ENCODE measurements around the gene USP2. TPM values are rescaled to one million over a fixed set of nuclear protein-coding genes. Genes with fewer than 3 reads are reported as not detected.

Gene USP2
- total and polyA plus RNA-seq, 7 donors = 49.0 to 210 (median 76.4) TPM

DNA sequence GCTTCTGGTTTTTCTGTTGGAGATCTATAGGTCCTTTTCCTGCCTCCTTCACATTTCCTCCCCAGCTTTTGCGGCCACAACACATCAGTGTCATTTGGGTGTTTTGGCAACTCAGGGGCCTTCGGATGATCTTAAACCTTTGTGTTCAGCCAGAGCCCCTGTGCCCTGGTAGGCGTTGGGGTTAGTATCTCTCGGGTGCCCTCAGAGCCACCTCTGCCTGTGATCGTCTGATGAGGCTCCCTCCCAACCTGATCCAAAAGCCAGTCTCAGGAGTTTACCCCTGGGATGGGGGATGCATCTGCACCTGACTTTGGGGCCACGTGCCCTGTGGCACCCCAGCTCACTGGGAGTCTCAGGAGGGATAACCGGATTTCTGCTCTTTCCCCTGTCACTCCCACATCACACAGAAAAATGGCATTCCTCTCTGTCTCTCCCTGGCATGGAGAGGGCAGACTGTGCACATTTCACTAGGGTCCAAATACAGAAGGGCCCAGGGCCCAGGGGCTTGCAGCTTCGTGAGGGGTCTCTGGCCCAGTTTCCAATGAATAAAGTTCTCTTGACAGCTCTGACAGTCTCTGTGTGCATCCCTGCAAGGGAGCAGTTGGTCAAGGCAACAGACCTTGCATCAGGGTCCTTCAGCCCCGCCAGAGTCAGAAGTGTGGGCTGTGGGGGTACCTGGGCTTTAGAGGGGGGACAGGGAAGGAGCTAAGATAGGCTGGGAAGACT is 44.6 kb downstream of the USP2 start:
- no peaks in the 10 kb centered on the region for H3K9me3 ChIP-seq
- H3K4me3 ChIP-seq = no peak overlapping the region
- intact Hi-C loops (cut with DNase I) = loop anchor here (5.0 kb wide), 1 partner anchor 130 kb away; the partner anchor contains the start of gene CBL (in 2 of the 2)
- 86 to 89% (median 88%) methylated on average over 9 of the region's 9 CpGs for WGBS, 3 donors
- no peak for ATAC-seq
- H3K27me3 ChIP-seq (ENCODE audit: insufficient read depth in 3 of 3, low read length in 2 of 3) = peaks cover 0 to 4% (median 0%) of the 10 kb centered on the region in 3 donors
- no peak for DNase-seq
- TF ChIP-seq, protein P1, sequence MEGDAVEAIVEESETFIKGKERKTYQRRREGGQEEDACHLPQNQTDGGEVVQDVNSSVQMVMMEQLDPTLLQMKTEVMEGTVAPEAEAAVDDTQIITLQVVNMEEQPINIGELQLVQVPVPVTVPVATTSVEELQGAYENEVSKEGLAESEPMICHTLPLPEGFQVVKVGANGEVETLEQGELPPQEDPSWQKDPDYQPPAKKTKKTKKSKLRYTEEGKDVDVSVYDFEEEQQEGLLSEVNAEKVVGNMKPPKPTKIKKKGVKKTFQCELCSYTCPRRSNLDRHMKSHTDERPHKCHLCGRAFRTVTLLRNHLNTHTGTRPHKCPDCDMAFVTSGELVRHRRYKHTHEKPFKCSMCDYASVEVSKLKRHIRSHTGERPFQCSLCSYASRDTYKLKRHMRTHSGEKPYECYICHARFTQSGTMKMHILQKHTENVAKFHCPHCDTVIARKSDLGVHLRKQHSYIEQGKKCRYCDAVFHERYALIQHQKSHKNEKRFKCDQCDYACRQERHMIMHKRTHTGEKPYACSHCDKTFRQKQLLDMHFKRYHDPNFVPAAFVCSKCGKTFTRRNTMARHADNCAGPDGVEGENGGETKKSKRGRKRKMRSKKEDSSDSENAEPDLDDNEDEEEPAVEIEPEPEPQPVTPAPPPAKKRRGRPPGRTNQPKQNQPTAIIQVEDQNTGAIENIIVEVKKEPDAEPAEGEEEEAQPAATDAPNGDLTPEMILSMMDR (IDR thresholded peaks at IDR 0.05) = no peak
- peaks cover 0 to 11% of the 10 kb centered on the region in 2 donors for H3K36me3 ChIP-seq (ENCODE audit: insufficient read depth in 1 of 2, low read depth in 1 of 2)
- peaks cover 59% of the 10 kb centered on the region for H3K4me1 ChIP-seq
- peak overlapping the region; percentile 95 for H3K27ac ChIP-seq

DNA sequence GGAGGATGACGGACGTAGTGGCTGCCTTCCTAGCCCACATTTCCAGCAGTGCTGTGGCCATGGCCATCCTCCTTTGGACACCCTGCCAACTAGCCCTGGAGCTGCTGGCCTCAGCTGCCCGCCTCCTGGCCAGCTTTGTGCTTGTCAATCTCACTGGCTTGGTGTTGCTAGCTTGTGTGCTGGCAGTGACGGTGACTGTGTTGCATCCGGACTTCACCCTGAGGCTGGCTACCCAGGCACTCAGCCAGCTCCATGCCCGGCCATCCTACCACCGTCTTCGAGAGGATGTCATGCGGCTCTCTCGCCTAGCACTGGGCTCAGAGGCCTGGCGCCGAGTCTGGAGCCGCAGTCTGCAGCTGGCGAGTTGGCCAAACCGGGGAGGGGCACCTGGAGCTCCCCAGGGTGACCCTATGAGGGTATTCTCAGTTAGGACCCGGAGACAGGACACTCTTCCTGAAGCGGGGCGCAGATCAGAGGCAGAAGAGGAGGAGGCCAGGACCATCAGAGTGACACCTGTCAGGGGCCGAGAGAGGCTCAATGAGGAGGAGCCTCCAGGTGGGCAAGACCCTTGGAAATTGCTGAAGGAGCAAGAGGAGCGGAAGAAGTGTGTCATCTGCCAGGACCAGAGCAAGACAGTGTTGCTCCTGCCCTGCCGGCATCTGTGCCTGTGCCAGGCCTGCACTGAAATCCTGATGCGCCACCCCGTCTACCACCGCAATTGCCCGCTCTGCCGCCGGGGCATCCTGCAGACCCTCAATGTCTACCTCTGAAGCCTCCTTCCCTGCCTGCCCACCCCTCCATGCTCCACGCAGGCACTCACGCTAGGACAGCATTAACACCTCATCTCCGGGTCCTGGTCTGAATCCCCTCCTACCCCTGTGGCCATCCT is 45.6 kb downstream of the USP2 start:
- Histone ChIP-seq H3K4me3 (peak overlapping the region; percentile 94), H3K4me1 (peaks cover 53% of the 10 kb centered on the region), H3K36me3 (ENCODE audit: insufficient read depth in 1 of 2, low read depth in 1 of 2) (peaks cover 0 to 11% of the 10 kb centered on the region in 2 donors), H3K27me3 (ENCODE audit: insufficient read depth in 3 of 3, low read length in 2 of 3) (peaks cover 0 to under 1% (median 0%) of the 10 kb centered on the region in 3 donors), H3K27ac (peak overlapping the region; percentile 95), H3K9me3 (no peaks in the 10 kb centered on the region)
- TF ChIP-seq, protein P1 (IDR thresholded peaks at IDR 0.05) = no peak
- DNase-seq (peak; percentile 69 to 90), ATAC-seq (peak; percentile 61 to 72 (median 69))
- intact Hi-C loops (cut with DNase I) = loop anchor here (2.0 to 5.0 kb wide), 2 partner anchors 37 to 129 kb away; partner anchors contain the start of gene CBL (in 2 of the 2)
- WGBS, 3 donors = 52 to 62% (median 58%) methylated on average over 30 of the region's 30 CpGs

DNA sequence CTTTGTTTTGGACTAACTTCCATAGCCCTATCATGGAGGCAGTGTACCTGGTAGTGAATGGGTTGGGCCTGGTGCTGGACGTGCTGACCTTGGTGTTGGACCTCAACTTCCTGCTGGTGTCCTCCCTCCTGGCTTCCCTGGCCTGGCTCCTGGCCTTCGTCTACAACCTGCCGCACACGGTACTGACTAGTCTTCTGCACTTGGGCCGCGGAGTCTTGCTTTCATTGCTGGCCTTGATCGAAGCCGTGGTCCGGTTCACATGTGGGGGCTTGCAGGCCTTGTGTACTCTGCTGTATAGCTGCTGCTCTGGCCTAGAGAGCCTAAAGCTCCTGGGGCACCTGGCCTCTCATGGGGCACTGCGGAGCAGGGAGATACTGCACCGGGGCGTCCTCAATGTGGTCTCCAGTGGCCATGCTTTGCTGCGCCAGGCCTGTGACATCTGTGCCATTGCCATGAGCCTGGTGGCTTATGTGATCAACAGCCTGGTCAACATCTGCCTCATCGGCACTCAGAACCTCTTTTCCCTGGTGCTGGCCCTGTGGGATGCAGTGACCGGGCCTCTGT is 46.3 kb downstream of the USP2 start:
- H3K9me3 ChIP-seq = no peaks in the 10 kb centered on the region
- peaks cover 0 to 11% of the 10 kb centered on the region in 2 donors for H3K36me3 ChIP-seq (ENCODE audit: insufficient read depth in 1 of 2, low read depth in 1 of 2)
- WGBS, 3 donors = 43 to 52% (median 49%) methylated on average over 15 of the region's 15 CpGs
- ATAC-seq (no peak), DNase-seq (no peak)
- TF ChIP-seq, protein P1 (IDR thresholded peaks at IDR 0.05) = no peak
- H3K27ac ChIP-seq = peak overlapping the region; percentile 95
- peaks cover 45% of the 10 kb centered on the region for H3K4me1 ChIP-seq
- intact Hi-C loops (cut with DNase I) = loop anchor here (2.0 to 5.0 kb wide), 2 partner anchors 36 to 128 kb away; partner anchors contain the start of gene CBL (in 2 of the 2)
- H3K4me3 ChIP-seq = peak overlapping the region; percentile 94
- no peaks in the 10 kb centered on the region for H3K27me3 ChIP-seq (ENCODE audit: insufficient read depth in 3 of 3, low read length in 2 of 3)

DNA sequence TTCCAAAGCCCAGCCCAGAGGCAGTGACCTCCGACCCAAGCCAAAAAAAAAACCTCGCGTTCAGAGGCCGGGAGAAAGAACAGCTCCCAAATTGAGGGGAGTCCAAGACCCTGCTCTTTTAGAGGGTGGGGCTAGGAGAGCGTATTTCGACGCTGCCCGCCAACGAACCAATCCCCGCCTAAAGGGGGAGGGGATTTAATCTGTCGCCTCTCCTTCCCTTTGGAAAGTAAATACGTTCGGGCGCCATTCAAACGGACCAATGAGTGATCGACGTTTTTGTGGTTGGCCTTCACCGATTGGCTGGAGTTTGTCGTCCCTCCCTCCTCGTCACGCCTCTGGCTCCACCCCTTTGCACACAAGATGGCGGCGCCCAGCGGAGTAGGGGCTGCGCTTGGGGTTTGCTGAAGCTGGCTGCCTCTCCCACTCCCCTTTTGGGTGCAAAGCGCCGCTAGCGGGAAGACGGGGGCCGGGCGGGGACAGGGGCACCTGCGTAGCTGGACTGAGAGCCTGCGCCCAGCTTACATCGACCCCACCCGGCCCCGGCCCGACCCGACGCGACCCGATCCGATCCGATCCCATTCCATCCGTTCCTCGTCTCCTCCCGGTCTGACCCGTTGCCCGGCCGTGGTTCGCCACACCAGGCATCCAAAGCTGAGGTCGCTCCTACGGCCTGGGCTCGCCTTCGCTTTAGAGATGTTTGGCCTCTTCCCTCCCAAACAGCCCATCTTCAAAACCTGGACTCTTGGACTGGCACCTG is 47.1 kb downstream of the USP2 start, which contains the start of gene RNF26:
Gene RNF26, plus strand, starts transcription at position 354 of the 757 bp plus-strand sequence. CDS start 596 bp downstream, outside the sequence.
- DNase-seq (peak; percentile 91 to 96), ATAC-seq (peak; percentile 90 to 94 (median 90))
- no peaks in the 10 kb centered on the region for H3K9me3 ChIP-seq
- intact Hi-C loops (cut with DNase I) = loop anchor here in 1 of 2 donors (2.0 kb wide), 1 partner anchor 36 kb away; no protein-coding TSS in a partner anchor
- H3K4me3 ChIP-seq = peak within 1 kb of the TSS; percentile 94
- 0% methylated on average over 41 to 54 of the region's 54 CpGs for WGBS, 3 donors
- H3K36me3 ChIP-seq (ENCODE audit: insufficient read depth in 1 of 2, low read depth in 1 of 2) = peaks cover 0 to 11% of the 10 kb centered on the region in 2 donors
- peaks cover 41% of the 10 kb centered on the region for H3K4me1 ChIP-seq
- peak within 1 kb of the TSS; percentile 95 for H3K27ac ChIP-seq
- H3K27me3 ChIP-seq (ENCODE audit: insufficient read depth in 3 of 3, low read length in 2 of 3) = no peaks in the 10 kb centered on the region
- TF ChIP-seq, protein P1 (IDR thresholded peaks at IDR 0.05) = no peak
